ENCODE measurements around the gene IMPG1.
A peak's percentile ranks its signal among the peaks of the same experiment; 100 is the strongest.
"Not testable (repeated sequence)": the region's sequence is repeated elsewhere in the genome, so short reads cannot be mapped to it uniquely, and the experiment has no call there.

The IMPG1 gene

DNA sequence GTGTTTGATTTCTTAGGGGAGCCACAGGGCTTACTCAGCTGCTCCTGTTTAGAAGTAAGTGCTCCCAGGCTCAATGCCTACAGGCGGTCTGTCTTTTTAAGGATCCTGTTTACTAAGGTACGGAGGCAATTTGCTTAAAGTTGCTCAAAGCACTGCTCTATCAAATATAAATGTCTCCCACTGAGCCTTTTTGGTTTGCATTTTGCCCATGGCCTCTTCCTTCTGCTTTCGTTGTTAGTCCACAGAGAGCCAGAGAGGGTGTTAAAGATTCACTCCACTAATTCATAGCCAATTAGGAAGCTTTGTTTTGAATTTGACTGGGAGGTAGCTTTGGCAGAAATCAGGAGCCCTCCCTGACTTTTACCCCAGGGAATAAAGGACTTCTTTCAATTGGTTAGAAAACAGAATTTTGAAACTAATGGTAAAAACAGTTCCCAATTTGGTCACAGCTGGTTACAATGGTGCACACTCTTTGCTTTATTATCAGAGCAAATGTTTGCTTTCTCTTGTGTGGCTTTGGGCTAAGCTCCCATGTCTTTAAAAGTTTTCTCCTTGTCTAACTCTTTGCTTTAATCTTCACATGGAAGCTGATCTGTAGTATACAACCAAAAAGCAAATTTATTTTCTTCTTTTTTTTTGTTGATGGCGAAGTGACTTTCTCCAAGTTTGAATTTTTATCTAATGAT is 126.2 kb downstream of the IMPG1 start:
- no peak for DNase-seq

DNA sequence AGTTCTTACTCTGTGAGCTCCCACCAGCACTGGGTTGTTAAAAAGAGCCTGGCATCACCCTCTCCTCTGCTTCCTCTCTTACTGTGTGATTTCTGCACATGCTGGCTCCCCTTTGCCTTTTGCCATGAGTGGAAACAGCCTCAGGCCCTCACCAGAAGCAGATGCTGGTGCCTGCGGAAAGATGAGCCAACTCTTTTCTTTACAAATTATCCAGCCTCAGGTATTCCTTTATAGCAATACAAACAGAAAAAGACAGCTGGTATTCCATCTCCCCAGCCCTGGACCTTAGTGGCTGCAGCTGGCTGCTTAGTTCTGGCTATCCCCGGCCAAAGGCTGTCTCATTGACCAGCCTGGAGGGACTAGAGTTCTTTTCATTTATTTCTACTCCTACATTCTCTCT is 129.1 kb downstream of the IMPG1 start:
- DNase-seq: no peak

DNA sequence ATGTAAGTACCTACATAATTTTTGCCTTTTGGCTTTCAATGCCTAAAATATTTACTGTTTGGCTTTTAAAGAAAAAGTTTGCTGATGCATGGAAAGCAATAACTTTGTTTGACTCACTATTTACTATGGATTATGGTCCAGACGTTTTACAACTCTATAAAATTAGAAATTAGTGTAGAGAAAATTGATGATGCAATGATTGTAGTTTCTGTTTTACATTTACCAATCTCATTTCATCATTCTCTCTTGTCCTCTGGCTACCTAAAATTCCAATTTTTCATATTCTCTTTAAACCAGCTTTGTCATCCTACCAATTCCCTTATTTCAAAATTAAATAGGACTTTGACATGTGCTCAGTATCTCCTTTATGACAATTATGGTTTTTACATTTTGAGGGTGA is 131.0 kb downstream of the IMPG1 start:
- DNase-seq: no peak

DNA sequence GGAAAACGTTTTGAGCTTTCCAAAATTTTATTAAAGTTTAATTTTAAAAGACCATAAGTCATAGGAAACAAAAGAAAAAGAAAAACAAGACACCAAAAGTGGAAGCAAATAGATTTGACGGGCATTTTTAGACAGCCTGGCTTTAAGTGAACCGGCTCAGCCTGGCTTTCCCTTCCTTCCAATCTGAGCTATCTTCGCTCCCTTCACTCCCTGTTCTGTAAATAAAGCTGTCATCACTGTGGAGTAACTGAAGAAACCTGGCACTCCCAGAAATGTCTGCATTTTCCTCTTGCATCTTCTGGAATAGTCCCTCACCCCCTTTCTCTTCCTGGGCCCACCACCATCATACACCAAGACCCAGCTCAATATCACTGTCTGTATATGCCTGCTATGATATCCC is 131.9 kb downstream of the IMPG1 start:
- DNase-seq: no peak

- DNase-seq: no peak
Measured at GRCh38 chr6:75937846-75938245, 134.6 kb downstream of the IMPG1 start.

DNA sequence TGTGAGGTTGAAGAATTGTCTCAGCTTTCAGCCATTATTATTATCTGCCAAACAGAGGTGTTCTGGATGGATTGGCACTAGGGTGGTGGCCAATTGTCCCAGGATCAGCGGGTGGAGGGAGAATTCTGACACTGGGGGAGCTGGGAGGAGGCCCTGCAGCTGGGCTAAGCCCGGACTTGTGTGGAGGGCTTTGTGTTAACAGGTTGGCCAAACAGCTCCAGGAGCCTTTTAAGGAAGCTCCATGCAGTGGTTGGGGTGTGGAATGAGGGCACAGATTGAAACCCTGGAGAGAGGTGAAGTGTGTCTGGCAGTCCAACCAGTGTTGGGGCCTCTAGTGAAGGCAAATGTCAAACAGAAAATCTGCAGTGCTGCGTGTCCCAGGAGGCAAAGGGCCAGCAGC is 135.8 kb downstream of the IMPG1 start:
- no peak for DNase-seq

- DNase-seq: no peak
Measured at GRCh38 chr6:75935473-75935793, 137.0 kb downstream of the IMPG1 start.

- DNase-seq: peak; percentile 54
Measured at GRCh38 chr6:75934643-75935472, 137.6 kb downstream of the IMPG1 start.

DNA sequence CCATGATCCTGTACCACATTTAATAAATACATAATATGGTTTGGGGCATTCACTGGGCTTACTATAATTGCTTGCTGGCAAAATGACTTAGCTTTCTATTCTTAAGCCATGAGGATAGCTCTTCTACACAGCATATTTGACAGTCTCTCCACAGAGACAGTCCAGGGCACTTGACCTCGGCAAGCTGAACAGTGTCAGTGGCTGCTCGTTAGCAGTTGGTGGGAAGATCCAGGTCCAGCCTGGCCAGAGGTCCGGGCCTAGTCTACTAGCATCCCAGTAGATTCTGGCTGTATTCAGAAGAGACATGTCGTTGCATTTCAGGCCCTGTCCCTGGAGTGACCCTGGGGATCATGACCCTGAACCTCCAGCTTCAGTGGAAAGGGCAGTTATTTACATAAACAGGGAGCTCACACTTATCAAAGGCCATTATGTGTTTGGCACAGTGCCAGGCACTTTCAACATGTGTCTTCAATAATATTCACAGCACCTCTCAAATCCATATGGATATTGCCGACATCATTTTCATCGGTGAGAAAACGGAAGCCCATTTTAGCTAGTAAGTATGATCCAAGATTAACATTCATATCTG is 139.0 kb downstream of the IMPG1 start:
- no peak for DNase-seq

DNA sequence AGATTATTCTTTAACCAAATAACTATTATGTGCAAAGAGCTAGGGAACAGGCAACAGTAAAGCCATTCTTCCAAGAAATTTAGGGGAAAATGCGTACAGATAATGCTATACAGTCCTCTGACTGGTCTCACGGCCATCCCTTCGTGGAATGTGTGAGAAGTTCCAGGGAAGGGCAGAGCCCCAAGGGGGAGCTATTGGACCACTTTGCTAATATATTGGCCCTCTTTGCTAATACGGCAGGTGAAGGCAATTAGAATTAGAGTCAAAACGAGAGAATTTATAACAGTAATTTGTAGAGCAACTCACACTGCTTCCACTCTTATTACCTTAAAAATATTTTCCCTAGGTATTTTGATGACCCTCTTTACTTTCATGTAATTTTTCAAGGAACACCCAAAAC is 140.4 kb downstream of the IMPG1 start:
- no peak for DNase-seq

DNA sequence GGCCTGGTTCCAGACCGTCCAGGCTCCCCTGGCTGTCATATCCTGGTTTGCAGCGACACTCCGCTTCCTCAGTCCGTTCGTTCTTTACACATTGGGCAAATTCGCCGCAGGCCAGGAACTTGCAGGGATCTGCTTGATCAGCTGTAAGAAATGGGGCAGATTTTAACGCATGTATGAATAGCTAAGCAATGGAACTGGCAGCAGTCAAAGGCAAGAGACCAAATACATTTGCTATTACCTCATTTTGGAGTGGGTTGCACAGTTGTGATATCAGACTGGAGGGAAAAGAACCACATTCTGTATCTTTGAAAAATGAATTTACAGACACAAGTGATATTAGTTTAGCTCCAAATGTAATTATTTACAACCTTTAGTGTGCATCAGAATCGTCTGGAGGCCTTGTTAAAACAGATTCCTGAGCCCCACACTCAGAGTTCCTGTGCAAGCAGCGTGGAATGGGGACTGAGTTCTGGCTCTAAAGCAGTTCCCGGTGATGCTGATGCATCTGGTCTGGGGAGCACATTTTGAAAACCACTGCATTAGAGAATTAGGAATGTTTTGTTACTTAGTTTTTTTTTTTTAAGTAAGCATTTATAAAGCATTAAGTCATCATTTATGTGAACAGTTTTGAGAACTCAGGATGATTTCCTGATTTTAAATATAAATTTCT is 141.3 kb downstream of the IMPG1 start:
- no peak for DNase-seq

DNA sequence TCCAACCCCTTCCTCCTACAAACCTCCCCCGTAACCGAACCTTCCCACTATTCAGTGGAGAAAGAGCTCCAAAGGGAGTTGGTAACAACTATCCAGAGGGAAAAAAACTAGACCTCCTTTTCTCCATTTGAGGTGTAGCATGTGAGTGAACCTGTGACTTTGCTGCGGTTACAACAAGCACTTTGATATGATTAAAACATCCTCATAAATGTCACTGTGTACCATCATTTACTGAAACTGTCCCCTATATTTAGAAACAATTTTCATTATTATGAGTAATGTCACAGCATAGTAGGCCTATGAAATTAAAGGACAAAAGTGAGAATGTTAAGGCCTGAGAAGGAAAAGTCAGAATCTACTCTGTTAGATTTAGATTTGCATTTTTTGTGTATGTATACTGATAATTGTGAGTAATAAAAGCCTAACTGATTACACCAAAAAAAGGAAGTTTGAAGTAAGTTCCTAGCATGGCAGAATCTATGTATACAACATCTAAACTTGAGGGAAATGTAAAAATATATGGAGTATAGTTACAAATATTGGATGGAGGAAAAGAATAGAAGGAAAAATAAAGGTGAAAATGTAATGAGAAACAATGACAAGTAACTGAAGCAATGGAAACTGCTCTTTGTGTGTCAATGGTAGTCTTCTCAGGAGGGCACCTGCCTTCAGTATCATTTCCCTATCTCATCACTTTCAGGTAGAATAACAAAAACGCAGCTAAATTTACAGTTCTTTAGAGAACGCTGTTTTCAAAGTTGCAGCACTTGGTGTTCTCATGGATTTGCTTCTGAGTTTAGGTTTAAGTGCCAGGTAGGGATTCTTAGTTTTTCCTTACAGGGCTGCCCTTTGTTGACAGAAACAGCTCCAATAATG is 145.9 kb downstream of the IMPG1 start:
- DNase-seq: no peak

DNA sequence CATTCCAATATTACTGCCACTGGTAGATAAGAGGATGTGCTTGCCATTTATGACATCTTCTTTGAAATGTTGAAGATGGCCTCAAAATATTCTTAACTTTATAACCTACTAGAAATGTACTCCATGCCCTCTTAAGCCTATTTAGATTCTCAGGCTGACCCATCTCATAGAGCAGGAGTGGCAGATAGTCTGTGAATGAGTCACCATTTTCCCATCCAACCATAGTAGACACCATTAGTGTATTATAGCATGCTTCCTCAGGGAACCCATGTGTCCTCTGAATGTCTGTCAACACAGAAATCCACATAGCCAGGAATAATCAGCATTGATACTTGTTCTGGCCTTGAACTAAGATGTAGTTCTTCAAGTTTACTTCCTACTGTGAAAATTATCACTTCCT is 150.2 kb downstream of the IMPG1 start:
- DNase-seq: no peak

GRCh38 chr6:75913040-75913439 is 159.4 kb downstream of the IMPG1 start:
- DNase-seq: no peak

GRCh38 chr6:75907444-75907843 is 165.0 kb downstream of the IMPG1 start:
- no peak for DNase-seq

- no peak for DNase-seq
Measured at GRCh38 chr6:75906871-75907270, 165.6 kb downstream of the IMPG1 start.

DNA sequence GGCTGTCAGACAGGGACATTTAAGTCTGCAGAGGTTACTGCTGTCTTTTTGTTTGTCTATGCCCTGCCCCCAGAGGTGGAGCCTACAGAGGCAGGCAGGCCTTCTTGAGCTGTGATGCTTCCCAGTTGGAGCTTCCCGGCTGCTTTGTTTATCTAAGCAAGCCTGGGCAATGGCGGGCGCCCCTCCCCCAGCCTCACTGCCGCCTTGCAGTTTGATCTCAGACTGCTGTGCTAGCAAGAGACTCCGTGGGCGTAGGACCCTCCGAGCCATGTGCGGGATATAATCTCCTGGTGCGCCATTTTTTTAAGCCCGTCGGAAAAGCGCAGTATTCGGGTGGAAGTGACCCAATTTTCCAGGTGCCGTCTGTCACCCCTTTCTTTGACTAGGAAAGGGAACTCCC is 167.3 kb downstream of the IMPG1 start:
- DNase-seq: not testable (repeated sequence)

DNA sequence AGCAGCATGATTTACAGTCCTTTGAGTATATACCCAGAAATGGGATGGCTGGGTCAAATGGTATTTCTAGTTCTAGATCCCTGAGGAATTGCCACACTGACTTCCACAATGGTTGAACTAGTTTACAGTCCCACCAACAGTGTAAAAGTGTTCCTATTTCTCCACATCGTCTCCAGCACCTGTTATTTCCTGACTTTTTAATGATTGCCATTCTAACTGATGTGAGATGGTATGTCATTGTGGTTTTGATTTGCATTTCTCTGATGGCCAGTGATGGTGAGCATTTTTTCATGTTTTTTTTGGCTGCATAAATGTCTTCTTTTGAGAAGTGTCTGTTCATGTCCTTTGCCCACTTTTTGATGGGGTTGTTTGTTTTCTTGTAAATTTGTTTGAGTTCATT is 172.2 kb downstream of the IMPG1 start:
- not testable (repeated sequence) for DNase-seq

DNA sequence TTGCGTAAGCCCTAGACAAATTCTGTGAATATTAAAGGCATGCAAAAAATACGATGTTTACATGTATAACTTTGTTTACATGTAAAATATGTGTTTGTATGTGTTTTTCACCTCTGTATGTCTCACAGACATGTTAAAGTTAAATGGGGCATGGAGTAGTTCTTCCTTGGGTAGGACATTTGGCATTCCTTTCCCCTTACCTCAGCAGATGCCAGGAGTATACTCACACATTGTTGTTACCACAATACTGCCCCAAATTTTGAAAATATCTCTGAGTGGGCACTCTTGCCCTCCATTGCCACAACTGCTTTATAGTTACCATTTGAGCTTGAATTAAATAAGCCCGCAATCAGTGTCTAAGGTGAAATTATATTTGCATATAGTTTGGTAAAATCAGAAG is 175.9 kb downstream of the IMPG1 start:
- no peak for DNase-seq

DNA sequence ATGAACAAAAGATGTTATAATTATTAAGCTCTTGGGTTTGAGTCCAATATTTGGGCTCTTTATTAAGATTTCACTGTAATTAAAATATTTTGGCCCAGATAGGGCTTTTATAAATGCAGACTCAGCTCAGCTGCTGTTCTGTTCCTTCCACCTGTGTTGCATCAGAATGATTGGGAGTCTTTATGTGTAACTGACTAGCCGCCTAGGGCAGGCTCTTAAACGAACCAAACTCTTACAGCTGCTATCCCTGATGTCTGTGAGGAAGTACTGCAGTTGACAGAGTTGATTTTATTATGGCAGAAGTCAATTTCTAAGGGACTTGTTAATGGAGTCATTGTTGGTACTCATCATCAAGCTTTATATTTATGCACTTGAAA is 178.7 kb downstream of the IMPG1 start:
- no peak for DNase-seq

DNA sequence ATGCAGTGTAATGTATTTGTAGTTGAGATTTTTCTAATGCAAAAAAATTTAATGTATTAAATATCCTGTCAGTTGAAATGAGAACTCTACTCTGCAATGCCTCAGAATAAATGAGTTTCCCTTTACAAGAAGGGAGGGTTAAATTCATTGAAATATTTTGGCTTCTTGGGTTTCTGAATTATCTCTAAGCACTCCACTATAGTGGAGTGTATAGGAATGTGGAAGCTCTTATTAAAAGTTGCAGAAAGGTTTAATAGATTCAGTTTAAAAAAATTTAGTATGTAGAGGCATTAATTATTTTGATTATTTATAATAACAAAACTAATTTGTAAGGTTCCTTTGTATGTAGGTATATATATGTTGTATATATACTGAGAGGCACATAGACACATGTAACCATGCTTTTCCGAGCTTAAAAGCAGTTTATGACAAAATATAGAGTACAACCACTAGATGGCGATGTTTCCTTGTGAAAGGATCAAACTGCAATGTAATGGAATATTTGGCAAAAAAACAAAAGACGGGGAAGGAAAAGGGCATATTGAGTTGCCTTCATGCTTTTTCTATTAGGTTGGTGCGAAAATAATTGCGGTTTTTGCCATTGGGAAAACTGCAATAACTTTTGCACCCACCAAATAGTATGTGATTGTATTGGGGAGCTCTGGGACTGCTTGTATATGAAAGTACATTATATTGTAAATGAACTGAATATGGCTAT is 179.2 kb downstream of the IMPG1 start:
- no peak for DNase-seq

GRCh38 chr6:75892384-75892783 is 180.1 kb downstream of the IMPG1 start:
- no peak for DNase-seq
